HG03520 (cell line): ENCODE measurements around the gene SPI1.

Experiments
- ATAC-seq: cut with Tn5 transposase; IDR thresholded peaks from one replicate; pipeline ENCODE4 v1.9.1; 2021; ENCODE audit warnings: mild to moderate bottlenecking, moderate library complexity; ENCODE audit not compliant: unreplicated experiment

SPI1 gene

GRCh38 chr11:47360341-47360740 lies 18.0 kb downstream of the SPI1 start:
- ATAC-seq, result no peak

DNA sequence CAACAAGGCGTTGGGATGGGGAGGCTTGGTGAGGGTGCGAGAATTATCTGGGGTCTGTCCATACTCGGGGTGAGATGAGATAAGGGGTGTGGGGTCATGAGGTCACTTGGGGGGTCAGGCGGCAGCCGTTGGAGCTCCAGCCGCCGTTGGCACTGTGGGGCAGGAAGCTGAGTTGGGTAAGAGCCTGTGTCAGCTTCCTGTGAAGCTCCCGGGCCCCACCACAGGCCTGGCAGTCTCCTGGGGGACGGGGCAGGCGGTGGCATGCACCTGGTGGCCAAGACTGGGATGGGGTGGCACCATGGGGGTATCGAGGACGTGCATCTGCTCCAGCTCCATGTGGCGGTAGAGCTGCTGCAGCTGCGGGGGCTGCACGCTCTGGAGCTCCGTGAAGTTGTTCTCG lies 18.8 kb downstream of the SPI1 start:
- ATAC-seq, result no peak

DNA sequence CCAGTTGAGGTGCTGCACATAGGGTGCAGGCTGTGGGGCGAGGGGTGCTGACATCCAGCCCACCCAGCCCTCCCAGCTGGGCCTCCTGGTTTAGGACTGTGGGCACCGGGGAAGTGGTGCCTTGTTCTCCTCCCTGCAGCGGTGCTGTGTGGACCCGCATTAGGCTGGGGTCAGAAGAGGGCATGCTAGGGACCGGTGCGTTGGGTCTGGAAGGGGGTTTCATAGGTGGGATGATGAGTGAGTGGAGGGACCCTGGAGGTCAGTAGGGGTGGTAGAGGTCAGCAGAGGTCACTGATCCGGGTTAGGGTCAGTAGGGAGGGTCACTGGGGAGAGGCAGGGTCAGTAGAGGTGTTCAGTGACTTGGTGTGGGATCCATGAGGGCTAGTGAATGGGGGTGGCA lies 19.2 kb downstream of the SPI1 start:
- ATAC-seq, result no peak

DNA sequence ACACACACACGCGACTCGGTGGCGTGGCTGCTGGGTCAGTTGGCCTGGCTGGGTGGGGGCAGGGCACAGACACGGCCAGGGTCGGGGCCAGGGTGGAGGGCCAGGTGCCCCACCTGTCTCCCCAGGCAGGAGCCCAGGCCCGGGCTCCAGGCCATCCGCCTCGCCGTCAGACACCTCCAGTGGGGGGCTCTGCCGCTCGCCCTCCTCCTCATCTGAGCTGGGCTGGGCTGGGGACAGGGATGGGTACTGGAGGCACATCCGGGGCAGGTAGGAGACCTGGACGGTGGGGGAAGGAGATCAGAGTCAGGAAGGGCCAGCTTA lies 19.7 kb downstream of the SPI1 start:
- no peak for ATAC-seq

GRCh38 chr11:47357985-47358730 lies 20.2 kb downstream of the SPI1 start:
- no peak for ATAC-seq

DNA sequence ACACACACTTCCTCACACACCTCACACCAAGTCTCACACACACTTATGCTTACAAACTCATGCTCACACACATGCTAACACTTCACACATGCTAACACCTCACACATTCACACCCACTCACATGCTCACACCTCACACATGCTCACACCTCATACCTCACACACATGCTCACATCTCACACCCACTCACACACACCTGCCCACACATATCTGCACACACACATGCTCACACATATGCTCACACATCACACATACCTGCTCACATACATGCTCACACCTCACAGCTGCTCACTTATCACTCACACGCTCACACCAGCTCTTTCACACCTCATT lies 21.4 kb downstream of the SPI1 start:
- ATAC-seq, result no peak

DNA sequence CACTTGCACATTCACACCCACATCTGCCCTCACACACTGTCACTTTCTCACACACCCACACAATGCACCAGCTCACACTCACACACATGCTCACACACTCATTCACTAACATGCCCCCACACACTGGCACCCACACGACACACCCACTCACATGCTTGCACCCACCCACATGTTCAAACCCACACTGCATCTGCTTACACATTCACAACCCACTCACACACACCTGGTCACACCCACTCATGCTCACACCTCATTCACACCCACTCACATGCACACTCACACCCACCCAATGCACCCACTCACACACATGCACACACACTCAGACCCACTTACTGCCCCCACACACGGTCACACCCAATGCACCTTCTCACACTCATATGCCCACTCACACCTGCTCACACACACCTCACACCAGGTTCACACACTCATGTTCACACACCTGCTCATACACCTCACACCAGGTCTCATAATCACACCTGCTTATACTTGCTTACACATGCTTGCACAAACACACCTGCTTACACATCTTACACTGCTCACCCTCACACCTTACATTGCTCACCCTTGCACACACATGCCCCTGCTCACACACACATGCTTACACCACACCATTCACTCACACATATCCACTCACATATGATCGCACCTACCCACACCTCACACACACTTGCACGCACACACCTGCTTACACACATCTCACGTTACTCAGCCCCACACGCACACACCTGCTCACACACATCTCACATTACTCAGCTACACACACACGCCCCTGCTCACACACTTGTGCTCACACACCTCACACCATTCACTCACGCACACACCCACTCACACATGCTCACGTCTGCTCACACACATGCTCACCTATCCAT lies 22.0 kb downstream of the SPI1 start:
- no peak for ATAC-seq

GRCh38 chr11:47355283-47356128 lies 22.8 kb downstream of the SPI1 start:
- no peak for ATAC-seq

DNA sequence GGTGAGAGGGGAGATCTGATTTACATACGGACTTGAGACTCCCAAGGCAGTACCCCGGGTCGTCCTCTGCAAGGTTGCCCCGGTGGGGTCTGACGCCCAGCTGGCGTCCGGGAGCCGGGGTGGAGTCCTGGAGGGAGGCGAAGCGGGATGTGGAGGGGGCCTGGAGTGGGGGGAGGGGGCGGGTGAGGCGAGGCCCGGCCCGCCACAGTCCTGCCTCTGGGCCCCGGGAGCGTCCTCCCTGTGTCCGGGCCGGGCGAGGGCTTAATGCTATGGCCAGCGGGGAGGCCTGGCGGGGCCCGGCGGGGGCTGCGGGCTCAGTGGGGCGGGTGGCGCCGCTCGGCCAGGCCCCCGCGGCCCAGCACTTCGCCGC lies 23.4 kb downstream of the SPI1 start:
- no peak for ATAC-seq

- ATAC-seq, result no peak
These were observed 24.2 kb downstream of the SPI1 start for GRCh38 chr11:47353978-47354774.

DNA sequence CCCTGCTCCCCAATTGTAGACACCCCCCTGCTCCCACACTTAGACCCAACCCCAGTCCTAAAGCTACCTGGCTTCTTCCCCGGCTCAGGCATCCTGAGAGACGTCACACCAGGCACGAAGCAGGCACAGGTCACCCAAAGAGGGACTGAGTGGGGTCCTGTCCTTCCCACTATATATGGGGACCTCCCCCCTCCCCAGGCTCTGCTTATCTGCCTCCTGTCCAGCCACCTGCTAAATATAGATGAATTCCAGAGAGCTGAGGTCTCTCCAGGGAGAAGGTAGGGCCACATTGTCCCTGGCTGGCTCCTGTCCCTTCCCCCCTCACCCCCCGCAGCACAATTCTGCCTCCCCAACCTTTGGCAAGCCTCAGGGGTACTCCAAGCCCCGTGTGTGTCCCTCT lies 25.8 kb downstream of the SPI1 start, which contains the start of gene MYBPC3:
MYBPC3 (minus strand) TSS at position 147 of the 400 bp plus-strand sequence; CDS start at position 92, 55 bp downstream.
- no peak for ATAC-seq

- ATAC-seq, result no peak
These were observed 26.9 kb downstream of the SPI1 start for GRCh38 chr11:47351156-47352126.

DNA sequence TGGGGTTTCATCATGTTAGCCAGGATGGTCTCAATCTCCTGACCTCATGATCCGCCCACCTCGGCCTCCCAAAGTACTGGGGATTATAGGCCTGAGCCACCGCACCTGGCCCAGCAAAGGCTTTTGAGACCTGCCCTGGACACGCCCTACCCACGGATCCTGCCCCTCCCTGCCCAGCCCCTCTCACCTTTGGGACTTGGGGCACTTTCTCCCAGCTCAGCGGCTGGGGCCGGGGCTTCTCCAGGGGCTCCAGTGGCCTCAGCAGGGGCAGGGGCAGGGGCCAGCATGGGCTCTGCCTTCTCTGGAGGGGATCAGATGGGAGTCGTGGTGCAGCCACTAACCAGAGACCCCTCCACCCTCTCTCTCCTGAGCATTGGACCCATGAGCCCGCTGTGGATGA lies 28.0 kb downstream of the SPI1 start:
- no peak for ATAC-seq

DNA sequence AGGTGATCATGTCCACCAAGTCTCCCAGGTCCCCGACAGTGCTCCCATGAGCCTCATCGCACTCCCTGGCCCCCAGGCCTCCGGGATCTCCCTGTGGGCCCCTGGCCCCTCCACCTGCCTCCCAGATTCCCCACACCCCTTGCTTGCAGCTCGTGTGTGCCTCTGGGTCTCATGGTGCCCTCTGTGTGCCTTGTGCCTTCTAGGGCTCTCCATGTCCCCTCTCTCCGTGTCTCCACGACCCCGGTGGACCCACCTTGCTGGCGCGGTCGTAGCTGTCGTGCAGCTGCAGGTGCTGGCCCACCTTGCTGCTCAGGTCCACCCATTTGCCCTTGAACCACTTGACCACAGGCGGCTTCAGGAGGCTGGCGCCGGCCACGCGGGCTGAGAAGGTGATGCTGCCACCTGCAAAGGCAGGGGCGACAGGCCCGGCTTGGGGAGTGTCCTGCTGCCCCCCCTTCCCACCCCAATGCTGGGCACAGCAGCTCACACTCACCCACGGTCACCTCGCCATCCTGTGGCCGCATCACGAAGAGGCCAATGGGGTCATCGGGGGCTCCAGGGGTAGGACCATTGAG lies 28.7 kb downstream of the SPI1 start:
- ATAC-seq, result no peak

GRCh38 chr11:47348859-47349258 lies 29.5 kb downstream of the SPI1 start:
- ATAC-seq, result no peak

DNA sequence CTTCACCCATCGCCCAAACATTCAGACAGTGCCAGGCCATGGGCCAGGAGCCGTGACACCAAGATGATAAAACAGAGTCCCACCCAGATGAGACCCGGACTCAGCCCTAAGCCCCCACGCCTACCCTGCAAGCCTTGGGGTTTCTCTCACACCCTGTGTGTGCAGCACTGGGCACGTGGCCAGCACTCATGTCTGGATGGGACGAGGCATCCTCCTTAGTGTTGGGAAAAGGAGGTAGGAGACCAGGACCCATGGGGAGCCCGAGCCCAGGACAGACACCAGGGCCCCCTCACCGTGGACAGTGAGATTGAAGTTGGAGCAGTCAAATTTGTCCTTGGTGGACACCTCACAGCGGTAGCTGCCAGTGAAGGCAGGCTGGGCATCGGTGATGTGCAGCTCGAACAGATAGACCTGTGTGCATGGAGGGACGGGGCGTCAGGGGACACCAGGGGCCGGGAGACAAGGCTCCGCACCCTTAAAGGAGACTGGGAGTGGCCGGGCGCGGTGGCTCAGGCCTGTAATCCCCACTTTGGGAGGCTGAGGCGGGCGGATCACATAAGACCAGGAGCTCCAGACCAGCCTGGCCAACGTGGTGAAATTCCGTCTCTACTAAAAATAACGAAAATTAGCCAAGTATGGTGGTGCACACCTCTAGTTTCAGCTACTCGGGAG lies 30.1 kb downstream of the SPI1 start:
- ATAC-seq, result no peak

DNA sequence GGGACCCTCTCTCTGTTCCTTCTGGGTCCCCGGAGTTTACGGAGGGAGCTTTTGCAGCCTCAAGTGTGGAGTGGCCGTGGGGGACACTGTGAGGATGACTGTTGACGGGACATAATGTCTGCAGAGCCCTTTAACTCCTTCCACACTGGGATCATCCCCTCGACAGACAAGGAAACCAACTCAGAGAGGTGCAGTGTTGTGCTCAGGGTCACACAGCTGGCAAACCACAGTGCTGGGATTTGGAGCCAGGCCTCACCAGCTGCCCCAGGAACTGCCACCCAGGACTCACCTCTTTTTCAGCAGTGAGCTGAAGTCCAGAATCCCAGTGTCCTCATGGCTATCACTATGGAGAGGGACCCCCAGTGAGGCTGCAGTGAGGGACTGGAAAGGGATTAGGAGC lies 31.2 kb downstream of the SPI1 start:
- ATAC-seq, result no peak

DNA sequence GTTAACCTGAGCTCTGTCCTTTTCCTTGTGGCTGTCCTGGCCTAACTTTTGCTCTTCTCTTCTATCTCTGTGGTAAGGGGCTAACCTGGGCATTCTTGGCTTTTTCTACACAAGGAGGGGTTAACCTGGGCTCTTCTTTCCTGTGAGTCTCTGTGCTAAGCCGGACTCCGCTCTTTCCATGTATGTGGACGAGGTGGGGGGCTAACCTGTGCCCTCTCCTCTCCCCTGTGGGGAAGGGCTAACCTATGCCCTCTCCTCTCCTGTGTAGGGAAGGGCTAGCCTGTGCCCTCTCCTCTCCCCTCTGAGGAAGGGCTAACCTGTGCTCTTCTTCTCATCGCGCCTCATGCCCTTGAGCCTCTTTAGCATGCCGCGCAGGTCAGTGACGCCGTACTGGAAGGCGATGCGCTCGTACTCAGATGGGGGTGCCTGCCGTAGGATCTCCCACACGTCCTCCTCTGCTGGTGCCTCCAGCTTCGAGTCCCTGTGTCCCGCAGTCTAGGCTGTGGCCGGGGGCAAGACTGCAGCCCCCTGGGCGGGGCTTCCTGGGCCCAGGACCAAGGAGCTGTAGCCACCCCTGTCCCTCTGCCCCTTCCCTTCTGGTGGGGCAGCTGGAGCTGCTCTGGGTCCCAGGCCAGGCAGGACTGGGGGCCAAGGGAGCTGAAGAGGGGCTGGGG lies 32.3 kb downstream of the SPI1 start:
- ATAC-seq, result no peak
